NCI-H1436 (cell line): ENCODE results near the gene SH3PXD2B.
"Not testable (repeated sequence)": the region's sequence is repeated elsewhere in the genome, so short reads cannot be mapped to it uniquely, and the experiment has no call there.

ENCODE experiments used
- DNase-seq: peaks from one replicate; lab custom pipeline; 2025; lab: John Stamatoyannopoulos, UW

The SH3PXD2B gene

GRCh38 chr5:172336676-172337285, 117.5 kb downstream of the SH3PXD2B start:
- DNase-seq = no peak

GRCh38 chr5:172336264-172336663, 118.1 kb downstream of the SH3PXD2B start:
- DNase-seq = no peak

- no peak for DNase-seq
Observed at GRCh38 chr5:172335721-172336120, 118.6 kb downstream of the SH3PXD2B start.

- DNase-seq = no peak
Observed at GRCh38 chr5:172334641-172335040, 119.7 kb downstream of the SH3PXD2B start.

GRCh38 chr5:172334196-172334595, 120.1 kb downstream of the SH3PXD2B start:
- no peak for DNase-seq

GRCh38 chr5:172326901-172327300, 127.4 kb downstream of the SH3PXD2B start:
- not testable (repeated sequence) for DNase-seq

- no peak for DNase-seq
Observed at GRCh38 chr5:172325452-172325851, 128.9 kb downstream of the SH3PXD2B start.

- DNase-seq = no peak
Observed at GRCh38 chr5:172322028-172322965, 132.0 kb downstream of the SH3PXD2B start.

GRCh38 chr5:172321593-172321992, 132.7 kb downstream of the SH3PXD2B start:
- no peak for DNase-seq

GRCh38 chr5:172319708-172320441, 134.4 kb downstream of the SH3PXD2B start:
- DNase-seq = no peak

GRCh38 chr5:172315587-172316493, 138.5 kb downstream of the SH3PXD2B start:
- no peak for DNase-seq

GRCh38 chr5:172313915-172314314, 140.4 kb downstream of the SH3PXD2B start:
- no peak for DNase-seq

GRCh38 chr5:172312286-172312685, 142.0 kb downstream of the SH3PXD2B start:
- no peak for DNase-seq

- no peak for DNase-seq
Observed at GRCh38 chr5:172311605-172312004, 142.7 kb downstream of the SH3PXD2B start.

- DNase-seq = no peak
Observed at GRCh38 chr5:172311026-172311425, 143.3 kb downstream of the SH3PXD2B start.

- no peak for DNase-seq
Observed at GRCh38 chr5:172305380-172305779, 148.9 kb downstream of the SH3PXD2B start.

- DNase-seq = no peak
Observed at GRCh38 chr5:172303572-172304335, 150.6 kb downstream of the SH3PXD2B start.

GRCh38 chr5:172303162-172303561, 151.2 kb downstream of the SH3PXD2B start:
- DNase-seq = no peak

GRCh38 chr5:172302047-172302710, 152.1 kb downstream of the SH3PXD2B start:
- no peak for DNase-seq

GRCh38 chr5:172299916-172300439, 154.3 kb downstream of the SH3PXD2B start:
- DNase-seq = no peak
